Parathyroid adenoma (tissue), 2 donors: ENCODE data around the gene ZBTB46.

Experiments
- H2AFZ ChIP-seq: fragments of 300-600 bp; sonication (generic); one replicate; pipeline ENCODE4 v1.7.0; 2017; ENCODE audit warnings: antibody characterized with exemption, mild to moderate bottlenecking
- H3K27ac ChIP-seq: fragments of 300-600 bp; sonication (generic); one replicate; pipeline ENCODE4 v1.7.0; 2017
- H3K27me3 ChIP-seq: fragments of 300-600 bp; sonication (generic); one replicate; pipeline ENCODE4 v1.7.0; 2017; ENCODE audit warnings: low read length; ENCODE audit not compliant: control insufficient read depth, insufficient read depth
- H3K36me3 ChIP-seq: fragments of 300-600 bp; sonication (generic); one replicate; pipeline ENCODE4 v1.7.0; 2017; ENCODE audit warnings: low read length; ENCODE audit not compliant: control insufficient read depth, insufficient read depth
- H3K4me1 ChIP-seq: fragments of 300-600 bp; sonication (generic); one replicate; pipeline ENCODE4 v1.7.0; 2017; ENCODE audit warnings: control low read depth
- H3K4me2 ChIP-seq: fragments of 300-600 bp; sonication (generic); one replicate; pipeline ENCODE4 v1.7.0; 2017; ENCODE audit warnings: low read length
- H3K4me3 ChIP-seq: fragments of 300-600 bp; sonication (generic); one replicate; pipeline ENCODE4 v1.7.0; 2017; ENCODE audit warnings: low read depth, low read length
- H3K79me2 ChIP-seq: fragments of 300-600 bp; sonication (generic); one replicate; pipeline ENCODE4 v1.7.0; 2017; ENCODE audit warnings: control low read depth
- H3K9ac ChIP-seq: fragments of 300-600 bp; sonication (generic); one replicate; pipeline ENCODE4 v1.7.0; 2017; ENCODE audit warnings: mild to moderate bottlenecking
- H3K9me3 ChIP-seq: fragments of 300-600 bp; sonication (generic); one replicate; pipeline ENCODE4 v1.7.0; 2017; ENCODE audit warnings: low read length; ENCODE audit not compliant: control insufficient read depth
- CTCF ChIP-seq: fragments of 300-600 bp; sonication (generic); IDR thresholded peaks from one replicate; pipeline ENCODE4 v1.7.0; 2017; ENCODE audit warnings: antibody characterized with exemption, mild to moderate bottlenecking
- donor health status: primary hyperparathyroidism.

ZBTB46 gene

GRCh38 chr20:63752411-63753101, 78.5 kb downstream of the ZBTB46 start:
- H3K4me3 ChIP-seq = no peak overlapping the region
- no peak overlapping the region for H3K27ac ChIP-seq
- TF ChIP-seq CTCF = no peak
- H3K4me1 ChIP-seq = no peaks in the 10 kb centered on the region
- H3K9me3 ChIP-seq = no peaks in the 10 kb centered on the region
- H3K27me3 ChIP-seq = no peaks in the 10 kb centered on the region
- H3K79me2 ChIP-seq = peaks cover 3% of the 10 kb centered on the region
- H3K9ac ChIP-seq = no peak overlapping the region
- H2AFZ ChIP-seq = no peak overlapping the region
- H3K36me3 ChIP-seq = no peaks in the 10 kb centered on the region
- H3K4me2 ChIP-seq = no peak overlapping the region

- peaks cover 3% of the 10 kb centered on the region for H3K79me2 ChIP-seq
- H3K36me3 ChIP-seq = no peaks in the 10 kb centered on the region
- TF ChIP-seq CTCF = no peak
- no peak overlapping the region for H3K27ac ChIP-seq
- no peaks in the 10 kb centered on the region for H3K4me1 ChIP-seq
- no peak overlapping the region for H3K4me2 ChIP-seq
- no peak overlapping the region for H3K4me3 ChIP-seq
- H2AFZ ChIP-seq = no peak overlapping the region
- no peaks in the 10 kb centered on the region for H3K9me3 ChIP-seq
- H3K9ac ChIP-seq = no peak overlapping the region
- no peaks in the 10 kb centered on the region for H3K27me3 ChIP-seq
Measured at GRCh38 chr20:63751471-63752271, 79.4 kb downstream of the ZBTB46 start.

GRCh38 chr20:63750807-63751470, 80.1 kb downstream of the ZBTB46 start:
- no peak overlapping the region for H2AFZ ChIP-seq
- TF ChIP-seq CTCF = no peak
- H3K36me3 ChIP-seq = no peaks in the 10 kb centered on the region
- no peaks in the 10 kb centered on the region for H3K27me3 ChIP-seq
- H3K79me2 ChIP-seq = peaks cover 3% of the 10 kb centered on the region
- no peak overlapping the region for H3K4me2 ChIP-seq
- no peak overlapping the region for H3K27ac ChIP-seq
- H3K9ac ChIP-seq = no peak overlapping the region
- no peaks in the 10 kb centered on the region for H3K4me1 ChIP-seq
- no peaks in the 10 kb centered on the region for H3K9me3 ChIP-seq
- no peak overlapping the region for H3K4me3 ChIP-seq

DNA sequence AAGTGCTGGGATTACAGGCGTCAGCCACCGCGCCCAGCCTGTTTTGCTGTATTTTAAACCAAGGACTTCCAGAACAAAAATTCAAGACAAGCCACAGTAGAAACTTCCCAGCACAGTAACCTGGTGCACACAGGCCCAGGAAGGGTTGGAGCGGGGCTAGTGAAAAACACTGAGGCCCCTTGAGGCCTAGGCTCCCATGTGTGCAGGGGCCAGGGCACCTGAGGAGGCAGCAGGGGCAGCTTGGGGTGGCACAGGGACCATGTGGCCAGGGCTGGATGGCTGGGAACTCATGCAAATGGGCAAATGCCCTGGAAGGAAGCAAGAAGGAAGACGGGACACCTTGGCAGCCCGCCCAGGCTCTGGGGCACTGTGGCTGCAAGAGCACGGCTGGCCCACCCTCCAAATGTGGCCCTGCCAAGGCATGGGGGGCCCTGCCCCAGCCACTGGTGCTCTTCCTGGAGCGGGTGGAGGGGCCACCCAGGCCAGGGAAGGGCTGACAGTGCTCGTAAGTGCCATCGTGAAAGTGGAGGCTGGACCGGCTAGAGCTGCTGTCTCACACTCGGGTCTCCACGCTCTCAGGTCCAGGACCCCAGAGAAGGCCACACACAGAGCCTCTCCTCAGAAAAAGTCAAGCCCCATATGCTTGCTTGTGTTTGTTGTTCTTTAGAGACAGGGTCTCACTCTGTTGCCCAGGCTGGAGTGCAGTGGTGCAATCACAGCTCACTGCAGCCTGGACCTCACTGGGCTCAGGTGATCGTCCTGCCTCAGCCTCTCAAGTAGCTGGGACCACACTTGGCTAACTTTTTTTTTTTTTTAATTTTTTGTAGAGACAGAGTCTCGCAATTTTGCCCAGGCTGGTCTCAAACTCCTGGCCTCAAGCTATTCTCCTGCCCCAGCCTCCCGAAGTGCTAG, 81.2 kb downstream of the ZBTB46 start:
- Histone ChIP-seq H3K4me1 (no peaks in the 10 kb centered on the region), H3K4me2 (no peak overlapping the region), H3K4me3 (no peak overlapping the region), H3K79me2 (peaks cover 3% of the 10 kb centered on the region), H3K27ac (no peak overlapping the region), H3K9ac (no peak overlapping the region), H3K36me3 (no peaks in the 10 kb centered on the region), H2AFZ (no peak overlapping the region), H3K27me3 (no peaks in the 10 kb centered on the region), H3K9me3 (no peaks in the 10 kb centered on the region)
- TF ChIP-seq CTCF = no peak
